GM03348 (cell line): ENCODE results near the gene GPR155.
"Not testable (repeated sequence)": the region's sequence is repeated elsewhere in the genome, so short reads cannot be mapped to it uniquely, and the experiment has no call there.

Experiments
- DNase-seq: peaks from one replicate; pipeline ENCODE4 v3.0.0; 2012; ENCODE audit warnings: low spot score

Gene GPR155

GRCh38 chr2:174490051-174490450, 3.2 kb upstream of the GPR155 start:
- no peak for DNase-seq

- not testable (repeated sequence) for DNase-seq
These were observed 2.7 kb upstream of the GPR155 start for GRCh38 chr2:174489520-174489919.

GRCh38 chr2:174487820-174488162, 962 bp upstream of the GPR155 start:
- DNase-seq: no peak

- peak; percentile 100 for DNase-seq
These were observed 435 bp upstream of the GPR155 start for GRCh38 chr2:174487108-174487819.

- DNase-seq: peak; percentile 21
These were observed 854 bp downstream of the GPR155 start for GRCh38 chr2:174485788-174486562.

GRCh38 chr2:174485045-174485444, 1.8 kb downstream of the GPR155 start:
- DNase-seq: not testable (repeated sequence)

GRCh38 chr2:174484573-174484972, 2.3 kb downstream of the GPR155 start:
- DNase-seq: no peak

- DNase-seq: no peak
These were observed 4.0 kb downstream of the GPR155 start for GRCh38 chr2:174482854-174483253.

- no peak for DNase-seq
These were observed 9.1 kb downstream of the GPR155 start for GRCh38 chr2:174477759-174478158.

- peak; percentile 10 for DNase-seq
These were observed 13.0 kb downstream of the GPR155 start for GRCh38 chr2:174473796-174474195.

- no peak for DNase-seq
These were observed 21.5 kb downstream of the GPR155 start for GRCh38 chr2:174465327-174465726.

- DNase-seq: no peak
These were observed 25.6 kb downstream of the GPR155 start for GRCh38 chr2:174461221-174461620.

GRCh38 chr2:174454566-174454965, 32.3 kb downstream of the GPR155 start:
- DNase-seq: no peak

- DNase-seq: no peak
These were observed 36.6 kb downstream of the GPR155 start for GRCh38 chr2:174450021-174450816.

GRCh38 chr2:174449033-174449432, 37.8 kb downstream of the GPR155 start:
- DNase-seq: no peak

- no peak for DNase-seq
These were observed 40.3 kb downstream of the GPR155 start for GRCh38 chr2:174446531-174446930.

GRCh38 chr2:174445248-174445647, 41.6 kb downstream of the GPR155 start:
- no peak for DNase-seq

- no peak for DNase-seq
These were observed 42.1 kb downstream of the GPR155 start for GRCh38 chr2:174444761-174445160.

GRCh38 chr2:174442546-174443510, 44.0 kb downstream of the GPR155 start:
- peak; percentile 85 for DNase-seq

- DNase-seq: no peak
These were observed 46.9 kb downstream of the GPR155 start for GRCh38 chr2:174439950-174440349.

- no peak for DNase-seq
These were observed 47.5 kb downstream of the GPR155 start for GRCh38 chr2:174439323-174439722.
